Hematopoietic multipotent progenitor cell treated with erythropoietin and hydrocortisone succinate and interleukin-3 and kit ligand, for 6 days (in vitro differentiated cells): ENCODE data around the gene SETBP1.
A peak's percentile ranks its signal among the peaks of the same experiment; 100 is the strongest.

Source experiments
- DNase-seq: peaks from one replicate; pipeline ENCODE4 v3.0.0-alpha.2; 2015

SETBP1 gene

DNA sequence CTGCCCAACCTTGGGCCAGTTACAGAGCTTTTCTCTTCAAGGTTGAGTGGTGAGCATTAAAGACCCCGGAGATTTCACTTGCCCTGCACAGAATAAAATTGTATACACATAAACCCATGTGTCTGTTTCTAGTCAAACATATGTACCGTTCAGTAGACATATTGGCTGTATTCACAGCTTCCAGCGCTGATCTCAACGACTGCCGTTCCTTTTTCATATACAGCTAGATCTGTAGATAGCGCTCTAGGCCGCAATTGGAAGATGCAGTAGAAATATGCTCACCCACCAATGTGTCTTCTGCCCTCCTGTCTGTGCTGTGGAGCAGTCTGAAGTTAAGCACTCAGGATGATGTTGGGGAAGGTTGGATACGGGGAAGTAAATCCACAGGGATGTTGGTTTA lies 317.7 kb downstream of the SETBP1 start:
- no peak for DNase-seq

DNA sequence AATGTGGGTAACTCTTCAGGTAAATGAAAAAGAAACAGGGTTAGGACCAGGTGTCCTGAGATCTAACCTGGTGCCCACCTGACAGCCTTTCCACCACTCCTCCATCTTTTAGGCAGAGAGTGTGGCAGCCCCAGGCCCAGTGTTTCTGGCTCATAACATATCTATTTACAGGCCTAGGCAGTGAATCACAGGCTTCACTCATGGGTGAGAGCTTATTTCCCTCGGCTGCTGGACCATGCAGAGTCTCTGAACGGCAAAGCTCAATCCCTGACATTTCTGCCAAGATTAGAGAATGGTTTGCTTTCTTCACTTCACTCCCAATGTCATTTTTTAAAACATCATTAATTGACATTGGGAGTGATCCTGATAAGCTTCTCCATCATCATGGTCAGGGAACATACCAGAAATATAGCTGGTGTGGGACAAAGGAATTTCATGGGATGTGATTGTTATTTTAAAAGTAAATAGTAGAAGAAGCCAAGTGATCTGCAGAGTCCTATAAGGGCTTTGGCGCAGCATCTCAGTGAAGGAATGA lies 323.9 kb downstream of the SETBP1 start:
- no peak for DNase-seq

GRCh38 chr18:45006934-45007333 lies 326.2 kb downstream of the SETBP1 start:
- DNase-seq: no peak

- DNase-seq: no peak
These were observed 326.8 kb downstream of the SETBP1 start for GRCh38 chr18:45007531-45007930.

DNA sequence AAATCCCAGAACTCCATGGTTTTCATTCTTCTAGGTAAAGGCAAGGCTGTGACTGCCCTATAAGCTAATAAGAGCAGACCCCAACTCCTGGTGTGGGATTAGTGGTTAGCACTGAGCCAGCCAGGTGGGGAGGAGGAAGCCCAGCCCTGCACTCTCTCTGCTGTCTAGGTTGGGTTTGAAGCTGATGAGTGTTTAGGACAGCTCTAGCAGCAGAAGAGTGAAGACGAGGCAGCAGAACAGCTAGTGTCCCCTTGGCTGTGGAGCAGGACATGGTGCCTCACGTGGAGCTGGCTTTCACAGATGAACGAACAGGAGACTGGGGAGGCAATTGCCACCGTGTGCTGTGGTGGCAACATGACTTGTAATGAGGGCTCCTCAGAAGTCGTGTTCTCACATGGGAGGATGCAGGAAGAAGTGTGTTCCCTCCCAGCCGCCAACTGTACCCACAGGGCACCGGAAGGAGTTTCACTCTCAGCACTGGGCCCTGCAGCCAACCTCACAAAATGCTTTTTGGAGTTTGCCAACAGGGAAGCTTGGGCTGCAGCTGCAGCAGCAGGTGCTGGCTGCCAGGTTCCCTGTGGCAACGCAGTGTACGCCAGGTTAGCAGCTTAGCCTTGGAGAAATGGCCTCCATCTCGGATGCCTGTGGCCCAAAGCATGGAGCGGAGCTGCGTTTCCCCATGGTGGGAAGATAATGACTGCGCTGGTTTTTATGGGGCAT lies 328.2 kb downstream of the SETBP1 start:
- no peak for DNase-seq

- DNase-seq: no peak
These were observed 329.1 kb downstream of the SETBP1 start for GRCh38 chr18:45009756-45010155.

DNA sequence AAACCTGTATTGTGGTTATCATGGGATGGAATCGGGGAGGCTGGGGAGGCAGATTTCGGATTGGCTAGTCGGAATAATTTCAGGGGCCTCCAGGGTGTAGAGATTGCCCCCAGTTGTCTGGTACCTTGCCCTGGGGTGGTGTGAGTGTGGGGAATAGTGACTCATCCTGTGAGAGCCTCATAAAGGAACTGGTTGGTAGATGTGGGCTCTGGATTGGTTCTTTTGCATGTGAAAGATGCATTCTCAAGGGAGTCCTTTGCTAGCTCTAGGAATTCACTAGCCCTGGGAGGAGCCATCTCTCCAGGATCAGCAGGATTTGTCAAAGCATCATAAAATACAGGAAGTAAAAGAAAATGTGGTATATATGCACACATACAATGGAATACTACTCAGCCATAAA lies 331.6 kb downstream of the SETBP1 start:
- DNase-seq: no peak

DNA sequence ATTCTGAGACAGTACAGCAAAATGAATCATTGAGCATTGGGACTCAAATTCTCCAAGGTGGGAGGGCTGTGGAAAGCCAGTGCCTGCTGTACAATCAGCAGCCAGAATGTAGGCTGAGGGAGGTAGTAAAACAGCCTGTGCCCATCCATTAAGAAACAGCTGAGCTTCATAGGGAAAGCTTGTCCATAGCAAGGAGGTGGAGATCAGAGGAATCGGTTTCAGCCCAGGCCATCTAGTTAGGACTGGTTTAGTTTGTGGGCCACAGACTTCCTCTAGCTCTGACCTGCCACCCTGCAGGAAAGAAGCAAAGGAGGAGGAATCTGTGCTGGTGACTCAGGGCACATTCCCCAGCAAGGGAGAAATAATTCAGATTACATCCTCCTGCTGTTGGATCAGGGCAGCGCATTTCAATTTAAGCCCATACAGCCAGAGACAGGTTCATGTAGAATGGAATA lies 333.4 kb downstream of the SETBP1 start:
- no peak for DNase-seq

GRCh38 chr18:45015788-45016128 lies 335.1 kb downstream of the SETBP1 start:
- DNase-seq: no peak

- no peak for DNase-seq
These were observed 338.8 kb downstream of the SETBP1 start for GRCh38 chr18:45019469-45019868.

DNA sequence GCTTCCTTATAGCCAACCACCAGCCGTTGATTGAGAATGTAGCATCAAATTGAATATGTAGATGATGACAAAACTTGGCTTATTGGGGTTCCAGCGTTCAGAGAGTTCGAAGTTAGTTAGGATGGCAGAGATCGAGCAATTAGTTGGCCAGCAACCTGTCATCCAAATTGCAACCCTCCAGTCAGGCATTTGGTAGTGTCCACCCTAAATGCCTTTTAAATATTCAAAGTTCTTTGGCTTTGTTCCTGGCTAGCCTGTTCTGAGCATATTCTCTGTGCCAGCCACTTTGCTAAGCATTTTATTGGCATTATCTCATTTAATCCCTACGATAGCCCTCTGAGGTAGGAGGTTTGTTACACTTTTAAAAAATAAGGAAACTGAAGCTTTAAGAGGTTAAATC lies 342.8 kb downstream of the SETBP1 start:
- DNase-seq: no peak

DNA sequence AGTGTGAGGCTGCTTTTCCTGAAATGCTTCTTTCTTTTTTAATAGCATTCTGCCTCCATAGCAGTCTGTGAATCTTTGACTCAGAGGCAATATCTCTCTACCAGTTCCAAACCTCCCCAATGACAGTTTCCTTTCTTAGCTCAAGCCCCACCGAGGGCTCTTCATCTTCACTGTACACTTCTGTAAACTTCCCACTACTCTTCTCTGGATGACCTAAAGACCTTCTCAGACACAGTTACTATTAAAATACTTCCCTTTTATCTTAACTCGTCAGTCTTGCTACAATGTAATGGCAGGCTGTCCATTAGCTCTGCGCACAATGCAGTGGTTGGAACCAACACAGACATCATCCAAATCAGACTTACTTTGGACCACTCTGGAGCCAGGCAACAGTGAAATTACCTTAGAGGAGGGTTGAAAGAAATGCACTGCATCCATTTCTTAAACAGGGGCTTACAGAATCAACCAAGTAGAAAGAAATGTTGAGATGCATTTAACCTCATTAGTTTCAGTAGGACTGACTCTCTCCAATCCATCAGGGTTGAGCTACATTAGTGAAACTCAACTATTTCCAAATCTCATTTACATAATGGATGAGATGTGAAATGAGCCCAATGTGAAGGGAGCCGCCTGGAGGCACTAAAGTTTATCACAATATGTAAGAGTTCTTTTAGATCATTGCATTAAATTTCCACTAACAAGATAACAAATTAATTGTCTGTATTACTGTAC lies 343.8 kb downstream of the SETBP1 start:
- no peak for DNase-seq

GRCh38 chr18:45025089-45025450 lies 344.4 kb downstream of the SETBP1 start:
- DNase-seq: no peak

DNA sequence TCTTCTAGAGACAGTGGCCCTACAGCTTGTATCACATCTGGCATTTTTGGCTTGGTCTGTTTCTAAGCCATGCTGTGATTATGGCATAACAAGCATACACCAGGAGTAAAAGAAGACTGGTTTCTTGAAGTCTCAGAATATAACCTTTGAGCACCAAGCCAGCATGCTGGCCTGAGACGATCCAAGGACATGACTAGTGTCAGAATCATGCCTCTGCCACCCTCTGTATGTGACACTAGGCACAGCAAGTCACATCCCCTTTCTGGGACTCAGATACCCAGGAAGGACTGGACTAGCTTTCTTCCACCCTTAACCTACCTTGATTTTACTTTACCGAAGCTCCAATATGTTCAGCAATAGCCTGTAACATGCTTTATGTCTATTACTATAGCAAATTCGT lies 345.5 kb downstream of the SETBP1 start:
- peak; percentile 3 for DNase-seq

DNA sequence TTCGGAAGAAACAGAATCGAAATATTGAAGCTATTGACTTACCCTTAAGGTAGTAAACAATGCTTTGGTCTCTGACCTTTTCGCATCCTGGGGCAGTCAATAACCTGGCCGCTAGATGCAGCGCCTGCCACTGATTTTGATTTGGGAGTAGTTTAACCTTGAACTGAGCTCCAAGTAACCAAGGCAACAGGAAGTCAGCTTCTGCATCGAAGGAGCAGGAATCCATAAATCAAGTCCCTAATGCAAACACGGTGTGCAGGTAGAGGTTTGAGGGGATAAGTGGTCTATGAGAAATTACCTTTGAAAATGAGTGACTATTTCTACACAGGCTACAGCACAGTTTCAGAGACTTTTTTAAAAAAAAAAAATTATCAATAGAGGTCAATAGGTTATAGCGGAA lies 353.5 kb downstream of the SETBP1 start:
- DNase-seq: no peak

- no peak for DNase-seq
These were observed 356.9 kb downstream of the SETBP1 start for GRCh38 chr18:45037618-45038017.

- no peak for DNase-seq
These were observed 358.7 kb downstream of the SETBP1 start for GRCh38 chr18:45039376-45039775.

DNA sequence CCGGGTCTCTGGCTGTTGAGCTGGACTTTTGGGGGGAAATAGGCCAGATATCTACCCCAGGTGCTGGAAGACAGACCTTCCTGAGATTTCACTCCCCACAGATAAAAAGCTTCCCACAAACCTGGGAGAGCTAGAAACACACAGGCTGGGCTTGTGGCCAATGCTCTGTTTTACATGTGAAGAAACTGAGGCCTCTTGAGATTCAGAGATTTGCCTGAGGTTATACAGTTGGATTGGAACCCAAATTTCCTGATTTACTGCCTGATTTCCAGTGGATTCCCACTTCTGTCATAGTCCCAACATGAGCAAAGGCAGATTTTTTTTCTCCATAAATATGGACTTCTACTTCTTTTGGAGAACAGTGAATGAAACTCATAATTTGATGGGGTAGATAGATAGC lies 360.2 kb downstream of the SETBP1 start:
- no peak for DNase-seq

GRCh38 chr18:45044787-45045186 lies 364.1 kb downstream of the SETBP1 start:
- no peak for DNase-seq

DNA sequence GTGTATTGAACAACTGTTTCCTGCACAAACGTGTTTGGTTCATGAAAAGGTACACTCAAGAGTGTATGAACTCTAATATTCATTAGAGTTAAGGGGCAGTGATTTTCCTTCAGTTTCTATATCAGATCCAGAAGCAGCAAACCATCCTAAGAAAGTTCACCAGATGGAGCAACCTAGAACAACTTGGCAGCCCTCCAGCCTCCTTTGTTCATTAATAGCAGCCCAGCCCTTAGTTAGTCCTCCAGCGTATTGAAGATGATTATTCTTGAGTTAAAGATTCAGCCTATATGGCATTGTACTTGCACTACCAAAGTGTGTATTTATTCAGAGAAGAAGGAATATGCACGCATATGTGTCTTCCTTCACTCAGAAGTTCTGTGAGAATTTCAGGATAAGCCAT lies 365.5 kb downstream of the SETBP1 start:
- DNase-seq: no peak

DNA sequence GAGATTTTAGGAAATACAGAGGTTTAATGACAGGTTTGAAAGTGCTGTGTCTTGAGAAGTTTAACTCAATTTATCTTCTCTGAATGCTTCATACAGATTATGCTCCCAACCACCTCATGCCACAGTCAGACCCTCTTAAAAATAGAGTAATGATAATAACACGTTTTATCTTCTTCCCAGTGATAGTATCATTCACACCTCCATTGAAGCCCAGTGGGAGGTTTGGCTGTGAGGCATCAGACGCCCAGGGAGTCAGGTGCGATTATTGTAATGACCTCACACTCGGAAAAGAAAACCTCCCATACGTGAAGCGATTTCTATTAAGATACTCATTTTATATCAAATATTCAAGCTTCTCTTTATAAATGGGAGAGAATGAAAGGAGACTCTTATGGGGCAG lies 366.3 kb downstream of the SETBP1 start:
- DNase-seq: no peak

- no peak for DNase-seq
These were observed 369.1 kb downstream of the SETBP1 start for GRCh38 chr18:45049578-45050319.

- DNase-seq: no peak
These were observed 370.3 kb downstream of the SETBP1 start for GRCh38 chr18:45050712-45051601.
